ENCODE results near the gene LMX1B. TPM values are rescaled to one million over a fixed set of nuclear protein-coding genes. Genes with fewer than 3 reads are reported as not detected.

LMX1B gene
- total RNA-seq, 6 donors from 2014 or later = 0.14 to 0.40 TPM; not detected in 4

DNA sequence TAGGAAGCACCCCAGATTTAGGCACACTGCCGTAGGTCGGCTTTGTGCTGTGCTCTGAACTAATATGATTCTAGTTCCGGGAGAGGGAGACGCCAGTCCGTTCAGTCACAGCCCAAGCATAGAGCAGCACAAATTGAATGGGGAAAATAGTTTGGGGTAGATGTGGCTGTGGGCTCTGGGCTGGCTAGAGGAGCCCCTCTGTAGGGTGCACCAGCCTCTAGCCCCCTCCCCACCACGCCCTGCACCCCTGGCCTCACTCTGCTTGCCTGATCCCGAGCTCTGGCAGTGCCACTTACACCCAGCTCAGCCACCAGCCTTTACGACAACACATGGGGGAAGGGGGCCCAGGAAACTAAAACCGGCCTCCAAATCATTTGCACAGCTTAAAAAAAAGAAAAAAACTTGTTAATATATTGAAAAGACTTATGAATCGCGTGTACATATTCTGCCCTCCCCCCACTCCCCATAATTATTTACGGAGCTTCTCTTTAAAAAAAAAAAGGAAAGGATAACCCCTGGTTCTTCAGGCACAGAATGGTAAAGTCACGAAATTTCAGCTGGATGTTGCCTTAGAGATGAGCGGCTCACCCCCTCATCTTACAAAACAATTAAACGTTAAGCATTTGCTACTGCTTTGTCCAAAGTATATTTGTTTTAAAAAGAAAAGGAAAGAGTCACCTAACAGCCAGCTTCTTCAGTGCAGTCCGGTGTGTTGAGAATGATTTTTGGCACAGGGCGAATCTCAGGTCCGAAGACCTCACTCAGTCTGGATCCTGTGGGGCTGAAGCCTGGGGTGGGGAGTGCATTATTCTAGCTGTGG, 3.5 kb downstream of the LMX1B start:
- no peaks in the 10 kb centered on the region for H3K9me3 ChIP-seq
- H3K27me3 ChIP-seq = peaks cover 0 to 85% (median 49%) of the 10 kb centered on the region in 4 donors
- DNase-seq (no peak), ATAC-seq (ENCODE audit: low FRiP score in 2 of 2) (no peak)
- no peak overlapping the region for H3K27ac ChIP-seq
- TF ChIP-seq EP300 (IDR thresholded peaks at IDR 0.05) (no peak), POLR2A (IDR thresholded peaks at IDR 0.05) (no peak), POLR2AphosphoS5 (IDR thresholded peaks at IDR 0.05) (no peak)
- TF ChIP-seq, protein P1, sequence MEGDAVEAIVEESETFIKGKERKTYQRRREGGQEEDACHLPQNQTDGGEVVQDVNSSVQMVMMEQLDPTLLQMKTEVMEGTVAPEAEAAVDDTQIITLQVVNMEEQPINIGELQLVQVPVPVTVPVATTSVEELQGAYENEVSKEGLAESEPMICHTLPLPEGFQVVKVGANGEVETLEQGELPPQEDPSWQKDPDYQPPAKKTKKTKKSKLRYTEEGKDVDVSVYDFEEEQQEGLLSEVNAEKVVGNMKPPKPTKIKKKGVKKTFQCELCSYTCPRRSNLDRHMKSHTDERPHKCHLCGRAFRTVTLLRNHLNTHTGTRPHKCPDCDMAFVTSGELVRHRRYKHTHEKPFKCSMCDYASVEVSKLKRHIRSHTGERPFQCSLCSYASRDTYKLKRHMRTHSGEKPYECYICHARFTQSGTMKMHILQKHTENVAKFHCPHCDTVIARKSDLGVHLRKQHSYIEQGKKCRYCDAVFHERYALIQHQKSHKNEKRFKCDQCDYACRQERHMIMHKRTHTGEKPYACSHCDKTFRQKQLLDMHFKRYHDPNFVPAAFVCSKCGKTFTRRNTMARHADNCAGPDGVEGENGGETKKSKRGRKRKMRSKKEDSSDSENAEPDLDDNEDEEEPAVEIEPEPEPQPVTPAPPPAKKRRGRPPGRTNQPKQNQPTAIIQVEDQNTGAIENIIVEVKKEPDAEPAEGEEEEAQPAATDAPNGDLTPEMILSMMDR (IDR thresholded peaks at IDR 0.05) = no peak
- peaks cover 32 to 51% (median 38%) of the 10 kb centered on the region in 4 donors for H3K4me1 ChIP-seq
- WGBS, 2 donors = 31 to 34% methylated on average over 14 to 18 of the region's 18 CpGs
- H3K36me3 ChIP-seq = no peaks in the 10 kb centered on the region
- no peak overlapping the region for H3K4me3 ChIP-seq

DNA sequence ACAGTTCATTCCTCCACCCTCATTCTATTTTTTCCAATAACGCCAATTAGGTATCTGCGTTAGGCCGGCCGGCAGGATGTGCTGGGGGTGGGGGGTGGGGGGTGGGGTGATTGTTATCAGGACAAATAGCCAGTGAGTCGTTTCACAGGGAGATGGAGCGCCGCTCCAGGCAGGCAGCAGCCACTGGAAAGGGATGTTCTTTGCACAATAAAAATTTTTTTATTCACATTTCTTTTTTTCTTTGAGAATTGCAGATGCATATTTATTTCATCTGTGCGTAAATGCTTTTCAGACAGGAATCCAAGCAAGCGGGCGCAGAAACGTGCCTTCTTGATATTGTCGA, 4.1 kb downstream of the LMX1B start:
- TF ChIP-seq POLR2A (IDR thresholded peaks at IDR 0.05) (no peak), EP300 (IDR thresholded peaks at IDR 0.05) (no peak), POLR2AphosphoS5 (IDR thresholded peaks at IDR 0.05) (no peak)
- TF ChIP-seq, protein P1 (IDR thresholded peaks at IDR 0.05) = no peak
- ATAC-seq (ENCODE audit: low FRiP score in 2 of 2) (no peak), DNase-seq (no peak)
- Histone ChIP-seq H3K27me3 (peaks cover 0 to 84% (median 50%) of the 10 kb centered on the region in 4 donors), H3K27ac (no peak overlapping the region), H3K4me1 (peaks cover 27 to 45% (median 32%) of the 10 kb centered on the region in 4 donors), H3K9me3 (no peaks in the 10 kb centered on the region), H3K4me3 (no peak overlapping the region), H3K36me3 (no peaks in the 10 kb centered on the region)
- WGBS, 2 donors = 12 to 16% methylated on average over 12 of the region's 12 CpGs

DNA sequence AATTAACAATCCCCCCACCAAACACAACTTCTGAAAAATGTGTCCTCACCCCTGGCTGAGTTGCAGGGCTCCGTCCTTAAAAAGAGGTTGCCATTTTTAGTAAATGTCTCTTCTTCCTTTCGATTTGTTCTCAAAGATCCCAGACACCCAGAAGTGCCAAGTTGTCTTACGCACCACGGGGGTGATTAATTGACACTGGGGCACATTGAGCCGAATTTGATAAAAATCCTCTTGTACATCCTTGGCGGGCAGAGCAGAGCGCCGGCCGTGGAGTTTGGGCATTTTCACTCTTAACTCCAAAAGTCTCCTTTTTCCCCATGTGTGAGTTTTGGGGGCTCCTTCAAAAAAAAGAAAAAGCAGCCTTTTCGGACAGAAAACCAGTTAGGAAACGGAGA, 4.5 kb downstream of the LMX1B start:
- WGBS, 2 donors = 13 to 18% methylated on average over 11 of the region's 11 CpGs
- Histone ChIP-seq H3K36me3 (no peaks in the 10 kb centered on the region), H3K4me1 (peaks cover 23 to 41% (median 28%) of the 10 kb centered on the region in 4 donors), H3K4me3 (no peak overlapping the region), H3K27ac (no peak overlapping the region), H3K9me3 (no peaks in the 10 kb centered on the region), H3K27me3 (peaks cover 0 to 84% (median 51%) of the 10 kb centered on the region in 4 donors)
- DNase-seq (no peak), ATAC-seq (ENCODE audit: low FRiP score in 2 of 2) (no peak)
- TF ChIP-seq EP300 (IDR thresholded peaks at IDR 0.05) (no peak), POLR2AphosphoS5 (IDR thresholded peaks at IDR 0.05) (no peak), POLR2A (IDR thresholded peaks at IDR 0.05) (no peak)
- TF ChIP-seq, protein P1 (IDR thresholded peaks at IDR 0.05) = no peak

DNA sequence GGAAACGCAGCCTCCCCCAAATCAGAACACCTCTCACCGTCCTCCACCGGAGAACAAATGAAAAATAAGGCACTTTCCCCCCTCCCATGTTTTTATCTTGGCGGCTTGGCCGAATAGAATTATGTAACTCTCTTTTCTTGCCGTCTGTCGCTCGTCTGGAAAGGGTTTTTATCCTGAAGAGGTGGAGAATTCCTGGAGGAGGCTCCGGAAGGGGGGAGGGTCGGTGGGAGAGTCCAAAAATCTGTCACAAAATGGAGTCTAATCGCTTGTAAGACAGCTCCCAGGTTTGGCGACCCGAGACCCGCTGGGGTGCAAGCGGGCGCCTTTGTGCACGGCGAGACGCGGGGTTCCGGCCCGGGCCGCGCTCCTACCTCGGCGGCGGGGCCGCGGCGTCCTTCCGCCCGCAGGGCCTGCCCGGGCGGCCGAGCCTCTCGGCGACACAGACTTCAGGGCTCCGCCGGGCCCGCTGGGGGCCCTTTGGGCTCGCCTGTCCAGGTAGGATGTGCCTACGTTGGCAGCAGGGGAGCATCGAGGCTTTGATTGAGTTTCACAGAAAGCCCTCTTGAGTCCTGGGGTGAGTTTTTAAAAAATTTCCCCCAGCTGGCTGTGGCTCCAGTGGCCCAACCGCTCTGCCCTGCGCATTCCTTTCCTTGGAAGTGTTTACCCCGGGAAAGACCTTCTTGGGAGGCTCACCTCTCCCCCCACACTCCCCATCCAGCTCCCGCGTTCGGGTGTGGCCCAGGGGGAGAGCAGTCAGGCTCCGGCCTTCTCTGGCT, 5.0 kb downstream of the LMX1B start:
- TF ChIP-seq, protein P1 (IDR thresholded peaks at IDR 0.05) = no peak
- TF ChIP-seq POLR2AphosphoS5 (IDR thresholded peaks at IDR 0.05) = no peak
- TF ChIP-seq POLR2A (IDR thresholded peaks at IDR 0.05) = no peak
- TF ChIP-seq EP300 (IDR thresholded peaks at IDR 0.05) = no peak
- H3K27ac ChIP-seq = no peak overlapping the region
- DNase-seq (peak in 1 of 2 donors; percentile 83), ATAC-seq (ENCODE audit: low FRiP score in 2 of 2) (no peak)
- H3K36me3 ChIP-seq = no peaks in the 10 kb centered on the region
- peak overlapping the region in 2 of 4 donors; percentile 4 to 16 for H3K4me3 ChIP-seq
- H3K27me3 ChIP-seq = peaks cover 0 to 87% (median 53%) of the 10 kb centered on the region in 4 donors
- no peaks in the 10 kb centered on the region for H3K9me3 ChIP-seq
- WGBS, 2 donors = 10 to 13% methylated on average over 12 to 49 of the region's 50 CpGs
- H3K4me1 ChIP-seq = peaks cover 18 to 35% (median 25%) of the 10 kb centered on the region in 4 donors

Data from upper lobe of left lung (tissue), 6 donors.